Thyroid gland (tissue), 4 donors: ENCODE measurements around the gene STIM1. TPM values are rescaled to one million over a fixed set of nuclear protein-coding genes. Genes with fewer than 3 reads are reported as not detected.

ENCODE experiments used
- DNase-seq, 2 donors: peaks; one replicate each; pipeline ENCODE4 v3.0.0-alpha.2; 2019
- H3K27ac ChIP-seq, 3 donors: fragments of 200-600 bp; sonication (generic); 1 replicate in 2 of 3; 2 replicates in 1 of 3; pipeline ENCODE4 v1.5.1; 2016 to 2019; ENCODE audit warnings: mild to moderate bottlenecking in 1 of 3, moderate library complexity in 1 of 3
- H3K27me3 ChIP-seq: fragments of 200-600 bp; sonication (generic); one replicate; pipeline ENCODE4 v1.5.1; 2019
- H3K36me3 ChIP-seq, 2 donors: fragments of 200-600 bp; sonication (generic); one replicate each; pipeline ENCODE4 v1.5.1; 2016 to 2019
- H3K4me1 ChIP-seq, 2 donors: fragments of 200-600 bp; sonication (generic); one replicate each; pipeline ENCODE4 v1.5.1; 2017 to 2019
- H3K4me3 ChIP-seq, 3 donors: fragments of 200-600 bp; sonication (generic); replicated peaks in 1 of 3; 1 replicate in 2 of 3; 2 replicates in 1 of 3; pipeline ENCODE4 v1.5.1; 2016; ENCODE audit warnings: mild to moderate bottlenecking in 1 of 3
- H3K9me3 ChIP-seq: fragments of 200-600 bp; sonication (generic); one replicate; pipeline ENCODE4 v1.5.1; 2017
- CTCF ChIP-seq, 6 experiments: fragments of 200-600 bp in 3 of 6; fragments of 450-650 bp in 3 of 6; sonication (generic) in 3 of 6; IDR thresholded peaks; one replicate each; pipeline ENCODE4 v1.5.1; 2016 to 2019; ENCODE audit warnings: antibody characterized with exemption in 6 of 6, mild to moderate bottlenecking in 2 of 6, inconsistent platforms in 1 of 6, moderate library complexity in 1 of 6
- POLR2A ChIP-seq, 2 donors: fragments of 450-650 bp; IDR thresholded peaks; one replicate each; pipeline ENCODE4 v1.6.1; 2017; ENCODE audit warnings: antibody characterized with exemption in 2 of 2, mild to moderate bottlenecking in 2 of 2, moderate library complexity in 1 of 2
- WGBS, 2 donors: methylation state at CpG; one replicate each; pipeline ENCODE4 v1.1.5; 2017; 5-methylcytosine and 5-hydroxymethylcytosine counted together
- intact Hi-C: fragments of 100-400 bp; cut with DNase I; formaldehyde crosslinking; loops from one replicate; pipeline ENCODE4 v1.15.1; 2023
- small RNA-seq: library from RNA; depleted of rRNA; stranded (forward); fragments of <200 nt; gene quantifications from one replicate; pipeline ENCODE3, GENCODE V24; 2016
- total RNA-seq, 4 donors: library from RNA; depleted of rRNA; stranded (reverse); fragments of >200 nt; gene quantifications; one replicate each; pipeline ENCODE4 v1.2.3, GENCODE V29; 2016

The STIM1 gene
- total RNA-seq, 4 donors from 2014 or later: 54.3 to 89.2 (median 71.0) TPM

DNA sequence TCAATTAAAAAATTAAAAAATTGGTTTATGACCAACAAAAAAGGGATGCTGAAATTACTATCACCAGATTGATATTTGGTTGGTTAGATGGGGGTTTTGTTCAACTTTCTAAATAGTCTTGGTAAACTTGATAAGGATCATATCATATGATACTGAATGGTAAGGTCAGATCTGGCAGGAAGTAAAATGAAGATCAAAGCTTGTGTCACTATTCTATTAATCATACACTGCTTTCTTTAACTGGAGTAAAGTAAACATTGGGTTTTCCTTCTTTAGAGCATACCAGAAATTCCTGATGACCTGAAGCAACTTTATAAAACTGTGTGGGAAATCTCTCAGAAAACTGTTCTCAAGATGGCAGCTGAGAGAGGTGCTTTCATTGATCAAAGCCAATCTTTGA, 279.3 kb downstream of the STIM1 start:
- intact Hi-C loops: no loop called here
- Histone ChIP-seq H3K4me1 (no peaks in the 10 kb centered on the region), H3K36me3 (peaks cover 12% of the 10 kb centered on the region in 2 donors), H3K27ac (no peak overlapping the region), H3K9me3 (no peaks in the 10 kb centered on the region), H3K27me3 (no peaks in the 10 kb centered on the region), H3K4me3 (no peak overlapping the region)
- TF ChIP-seq POLR2A (IDR thresholded peaks at IDR 0.05) (no peak), CTCF (IDR thresholded peaks at IDR 0.05) (no peak)
- DNase-seq: no peak

DNA sequence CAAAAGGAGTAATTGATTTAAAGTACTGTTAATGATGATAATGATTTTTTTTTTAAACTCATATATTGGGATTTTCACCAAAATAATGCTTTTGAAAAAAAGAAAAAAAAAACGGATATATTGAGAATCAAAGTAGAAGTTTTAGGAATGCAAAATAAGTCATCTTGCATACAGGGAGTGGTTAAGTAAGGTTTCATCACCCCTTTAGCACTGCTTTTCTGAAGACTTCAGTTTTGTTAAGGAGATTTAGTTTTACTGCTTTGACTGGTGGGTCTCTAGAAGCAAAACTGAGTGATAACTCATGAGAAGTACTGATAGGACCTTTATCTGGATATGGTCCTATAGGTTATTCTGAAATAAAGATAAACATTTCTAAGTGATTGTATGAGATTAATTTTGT, 283.0 kb downstream of the STIM1 start:
- intact Hi-C loops: no loop called here
- Histone ChIP-seq H3K27ac (no peak overlapping the region), H3K36me3 (peaks cover 12 to 15% of the 10 kb centered on the region in 2 donors), H3K9me3 (no peaks in the 10 kb centered on the region), H3K4me3 (no peak overlapping the region), H3K27me3 (no peaks in the 10 kb centered on the region), H3K4me1 (no peaks in the 10 kb centered on the region)
- no peak for DNase-seq
- WGBS, 2 donors: 98 to 100% methylated on average over 1 of the region's 1 CpG
- TF ChIP-seq CTCF (IDR thresholded peaks at IDR 0.05) (no peak), POLR2A (IDR thresholded peaks at IDR 0.05) (no peak)

- TF ChIP-seq POLR2A (IDR thresholded peaks at IDR 0.05): no peak
- no peak for TF ChIP-seq CTCF (IDR thresholded peaks at IDR 0.05)
- WGBS, 2 donors: 98 to 100% methylated on average over 2 of the region's 2 CpGs
- Histone ChIP-seq H3K27me3 (no peaks in the 10 kb centered on the region), H3K27ac (no peak overlapping the region), H3K36me3 (peaks cover 11 to 12% of the 10 kb centered on the region in 2 donors), H3K4me1 (no peaks in the 10 kb centered on the region), H3K4me3 (no peak overlapping the region), H3K9me3 (no peaks in the 10 kb centered on the region)
- intact Hi-C loops: no loop called here
- DNase-seq: no peak
These were observed 284.7 kb downstream of the STIM1 start for GRCh38 chr11:4140067-4140636.

Small RNA genes within 50 kb of the gene (small RNA-seq; reads per million reads assigned to genes)
- gene AC087441.2: not detected
- gene RF00409: not detected
- not detected for gene RPS29P20

Other genes starting within 250 kb of the STIM1 start
- gene ART5, start 213.7 kb upstream of the STIM1 start, total RNA-seq: 10 to 100 TPM in 1 of 4 donors, 1 to 10 TPM in 3; 1.6 to 11.8 (median 2.7) TPM
- gene ART1, start 210.5 kb upstream of the STIM1 start, total RNA-seq: not detected
- gene CHRNA10, start 184.3 kb upstream of the STIM1 start, total RNA-seq: 1 to 10 TPM in 3 of 4 donors, under 1 TPM in 1; 0.54 to 2.3 (median 1.6) TPM
- gene NUP98, start 58.1 kb upstream of the STIM1 start, total RNA-seq: 100 to 1,000 TPM; 117 to 188 (median 160) TPM
- gene PGAP2, start 47.1 kb upstream of the STIM1 start, total RNA-seq: 10 to 100 TPM; 24.6 to 36.5 (median 30.5) TPM
- 10 to 100 TPM; 17.3 to 39.0 (median 27.8) TPM for gene RHOG, start 14.7 kb upstream of the STIM1 start, total RNA-seq
- 10 to 100 TPM; 25.3 to 35.6 (median 34.0) TPM for gene RRM1, start 239.1 kb downstream of the STIM1 start, total RNA-seq